Fibroblast of pulmonary artery (primary cell): ENCODE measurements around the gene LIME1.

Experiments
- DNase-seq: peaks from one replicate; pipeline ENCODE4 v3.0.0-alpha.2; 2010; ENCODE audit warnings: low read depth
- H3K4me3 ChIP-seq: replicated peaks from 2 replicates; pipeline ENCODE4 v1.5.1; 2011; ENCODE audit warnings: low read depth, mild to moderate bottlenecking, control low read depth, low read length, moderate library complexity
- CTCF ChIP-seq: IDR thresholded peaks from 2 replicates; pipeline ENCODE4 v1.5.1; 2011; ENCODE audit warnings: mild to moderate bottlenecking, control low read depth, low read length, inconsistent platforms; ENCODE audit errors: missing control alignments

Gene LIME1

DNA sequence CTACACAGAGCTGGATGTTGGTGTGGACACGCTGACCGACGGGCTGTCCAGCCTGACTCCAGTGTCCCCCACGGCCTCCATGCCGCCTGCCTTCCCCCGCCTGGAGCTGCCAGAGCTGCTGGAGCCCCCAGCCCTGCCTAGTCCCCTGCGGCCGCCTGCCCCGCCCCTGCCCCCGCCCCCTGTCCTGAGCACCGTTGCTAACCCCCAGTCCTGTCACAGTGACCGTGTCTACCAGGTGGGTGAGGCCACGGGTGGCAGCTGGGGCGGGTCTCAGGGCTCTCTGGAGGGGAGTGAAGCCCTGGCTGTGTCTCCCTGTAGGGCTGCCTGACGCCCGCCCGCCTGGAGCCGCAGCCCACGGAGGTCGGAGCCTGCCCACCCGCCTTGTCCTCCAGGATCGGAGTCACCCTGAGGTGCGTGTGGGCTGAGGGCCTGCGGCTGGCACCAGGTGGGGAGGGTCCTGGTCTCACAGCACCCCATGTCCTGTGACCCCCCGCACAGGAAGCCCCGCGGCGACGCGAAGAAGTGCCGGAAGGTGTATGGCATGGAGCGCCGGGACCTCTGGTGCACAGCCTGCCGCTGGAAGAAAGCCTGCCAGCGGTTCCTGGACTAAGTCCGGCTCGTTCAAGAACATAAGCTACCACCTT, 6.0 kb downstream of the LIME1 start:
- DNase-seq: no peak
- no peak overlapping the region for H3K4me3 ChIP-seq
- no peak for TF ChIP-seq CTCF

DNA sequence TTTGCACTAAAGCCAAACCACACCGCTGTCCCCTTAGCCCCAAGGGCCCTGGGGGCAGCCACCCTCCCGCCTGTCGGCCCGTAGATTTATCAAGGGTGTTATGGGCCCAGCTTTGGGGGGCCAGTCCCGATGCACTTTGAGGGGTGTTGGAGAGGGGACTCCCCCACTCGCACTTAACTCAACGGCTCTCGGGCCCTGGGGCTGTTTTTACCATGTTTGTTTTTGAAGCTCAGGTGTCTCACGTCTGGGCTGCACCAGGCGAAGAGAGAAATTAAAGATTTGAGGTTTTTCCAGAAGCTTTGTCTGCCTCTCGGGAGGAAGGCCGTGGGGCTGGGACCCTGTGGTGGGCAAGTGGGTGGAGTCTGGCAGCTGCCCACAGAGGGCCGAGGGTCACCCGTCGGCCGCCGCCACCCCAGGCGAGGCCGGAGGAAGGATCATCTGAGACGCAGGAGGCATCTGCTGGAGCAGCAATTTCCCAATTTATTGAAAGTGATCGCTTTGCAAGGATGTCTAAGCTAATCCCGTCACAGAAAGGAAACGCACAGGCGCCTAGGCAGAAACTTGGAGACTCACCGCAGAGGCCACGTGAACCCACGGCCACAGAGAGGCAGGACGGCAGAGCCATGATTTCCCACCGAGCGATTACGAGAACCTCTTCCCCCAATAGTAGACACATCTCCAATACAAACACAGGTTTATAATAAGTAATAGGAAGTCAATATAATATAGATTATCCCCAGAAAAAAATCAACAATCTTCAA, 6.9 kb downstream of the LIME1 start:
- no peak overlapping the region for H3K4me3 ChIP-seq
- no peak for TF ChIP-seq CTCF
- DNase-seq: no peak

GRCh38 chr20:63744158-63744557, 7.7 kb downstream of the LIME1 start:
- H3K4me3 ChIP-seq: no peak overlapping the region
- TF ChIP-seq CTCF: no peak
- DNase-seq: no peak

DNA sequence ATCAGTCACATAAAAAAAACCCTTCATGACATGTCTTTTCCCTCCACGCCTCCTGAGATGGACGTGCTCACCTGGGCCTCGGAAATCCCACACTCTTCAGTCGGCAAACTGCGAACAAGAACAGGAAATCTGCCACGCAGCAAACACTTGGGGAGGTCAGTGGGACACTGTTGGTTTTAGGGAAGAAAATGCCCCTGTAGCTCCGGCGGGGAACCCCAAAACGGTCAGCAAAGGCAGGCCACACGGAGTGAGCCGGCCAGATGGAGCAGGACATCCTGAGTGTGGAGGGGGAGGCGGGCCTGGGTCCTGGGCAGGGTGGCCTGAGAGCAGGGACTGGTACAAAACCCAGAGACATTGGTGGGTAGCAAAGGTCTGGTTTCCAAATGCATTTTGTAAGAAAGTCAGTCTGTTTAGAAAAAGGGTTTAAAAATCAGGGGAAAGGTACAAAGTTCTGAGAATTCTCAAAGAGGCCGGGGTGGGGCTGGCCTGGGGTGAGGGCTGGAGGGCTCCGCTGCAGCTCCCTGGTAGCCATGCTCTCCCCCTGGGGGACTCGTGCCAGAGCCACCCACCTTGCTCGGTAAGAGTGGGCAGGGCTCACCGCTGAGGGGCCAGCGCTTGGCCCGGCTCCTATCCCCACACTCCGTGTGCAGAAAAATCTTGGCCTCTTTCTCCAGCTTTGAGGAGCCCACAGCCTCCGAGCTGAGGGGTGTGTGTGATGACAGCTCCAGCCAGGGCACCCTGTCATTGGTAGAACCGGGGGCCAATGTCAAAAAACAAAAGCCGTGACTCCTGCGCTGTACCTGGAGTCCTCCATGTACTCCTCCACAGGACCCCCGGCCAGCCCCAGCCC, 8.3 kb downstream of the LIME1 start:
- no peak for TF ChIP-seq CTCF
- no peak overlapping the region for H3K4me3 ChIP-seq
- DNase-seq: no peak

- no peak overlapping the region for H3K4me3 ChIP-seq
- no peak for TF ChIP-seq CTCF
- no peak for DNase-seq
These were observed 9.0 kb downstream of the LIME1 start for GRCh38 chr20:63745424-63745805.

GRCh38 chr20:63745961-63746731, 9.7 kb downstream of the LIME1 start:
- H3K4me3 ChIP-seq: no peak overlapping the region
- DNase-seq: no peak

More at GRCh38 chr20:63745961-63746731, 9.7 kb downstream of the LIME1 start:
- TF ChIP-seq CTCF: no peak
